Measurements from ENCODE around the gene CSNK1D. TPM values are rescaled to one million over a fixed set of nuclear protein-coding genes. Genes with fewer than 3 reads are reported as not detected.

Gene CSNK1D
- total RNA-seq, 1 donor from 2014 or later, result 118 TPM

DNA sequence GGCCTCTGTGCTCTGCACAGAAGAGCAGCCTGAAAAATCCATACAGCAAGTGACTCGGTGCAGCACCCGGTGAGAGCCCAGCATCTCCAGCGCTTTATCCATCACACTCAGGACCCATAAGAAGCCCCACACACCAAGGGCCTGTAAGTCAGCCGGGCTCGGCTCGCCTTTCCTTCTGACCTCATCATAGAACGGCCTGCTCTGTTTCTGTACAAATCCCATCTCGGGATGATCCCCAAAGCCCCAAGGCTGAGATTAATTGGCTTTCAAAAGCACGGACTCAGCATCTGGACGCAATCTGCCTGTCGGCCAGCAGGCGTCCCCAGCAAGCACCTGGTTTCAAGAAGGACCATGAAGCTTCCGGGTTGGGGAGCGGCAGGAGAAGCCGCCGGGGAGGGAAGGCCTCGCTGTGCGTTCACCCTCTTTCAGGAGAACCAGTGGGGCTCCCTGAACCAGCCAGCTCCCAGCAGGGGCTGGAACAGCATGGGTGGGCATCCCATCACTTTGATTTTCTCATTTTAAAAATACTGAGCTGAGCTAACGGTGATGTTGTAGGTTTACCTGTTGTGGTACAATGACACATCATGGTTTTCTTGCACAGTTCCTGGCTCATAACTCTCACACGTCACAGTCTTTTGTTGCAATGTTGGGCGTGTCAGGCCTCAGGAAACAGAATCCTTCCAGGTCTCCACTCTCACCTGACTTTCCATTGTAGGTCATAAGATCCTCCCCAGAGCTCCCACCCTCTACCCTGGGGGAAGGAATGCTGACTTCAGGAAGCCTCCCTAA, 67.6 kb downstream of the CSNK1D start:
- Mint-ChIP-seq H3K27me3 (ENCODE audit: unreplicated experiment) (no peaks in the 10 kb centered on the region), H3K36me3 (ENCODE audit: unreplicated experiment) (peaks cover 2% of the 10 kb centered on the region), H3K4me1 (ENCODE audit: unreplicated experiment) (peaks cover 18% of the 10 kb centered on the region), H3K27ac (ENCODE audit: unreplicated experiment) (peak overlapping the region; percentile 76), H3K4me3 (ENCODE audit: unreplicated experiment) (no peak overlapping the region), H3K9me3 (ENCODE audit: unreplicated experiment) (no peaks in the 10 kb centered on the region)
- DNase-seq (ENCODE audit: extremely low spot score, unreplicated experiment), result peak; percentile 91
- TF ChIP-seq, protein P1, sequence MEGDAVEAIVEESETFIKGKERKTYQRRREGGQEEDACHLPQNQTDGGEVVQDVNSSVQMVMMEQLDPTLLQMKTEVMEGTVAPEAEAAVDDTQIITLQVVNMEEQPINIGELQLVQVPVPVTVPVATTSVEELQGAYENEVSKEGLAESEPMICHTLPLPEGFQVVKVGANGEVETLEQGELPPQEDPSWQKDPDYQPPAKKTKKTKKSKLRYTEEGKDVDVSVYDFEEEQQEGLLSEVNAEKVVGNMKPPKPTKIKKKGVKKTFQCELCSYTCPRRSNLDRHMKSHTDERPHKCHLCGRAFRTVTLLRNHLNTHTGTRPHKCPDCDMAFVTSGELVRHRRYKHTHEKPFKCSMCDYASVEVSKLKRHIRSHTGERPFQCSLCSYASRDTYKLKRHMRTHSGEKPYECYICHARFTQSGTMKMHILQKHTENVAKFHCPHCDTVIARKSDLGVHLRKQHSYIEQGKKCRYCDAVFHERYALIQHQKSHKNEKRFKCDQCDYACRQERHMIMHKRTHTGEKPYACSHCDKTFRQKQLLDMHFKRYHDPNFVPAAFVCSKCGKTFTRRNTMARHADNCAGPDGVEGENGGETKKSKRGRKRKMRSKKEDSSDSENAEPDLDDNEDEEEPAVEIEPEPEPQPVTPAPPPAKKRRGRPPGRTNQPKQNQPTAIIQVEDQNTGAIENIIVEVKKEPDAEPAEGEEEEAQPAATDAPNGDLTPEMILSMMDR (IDR thresholded peaks at IDR 0.05), result peak; percentile 89

DNA sequence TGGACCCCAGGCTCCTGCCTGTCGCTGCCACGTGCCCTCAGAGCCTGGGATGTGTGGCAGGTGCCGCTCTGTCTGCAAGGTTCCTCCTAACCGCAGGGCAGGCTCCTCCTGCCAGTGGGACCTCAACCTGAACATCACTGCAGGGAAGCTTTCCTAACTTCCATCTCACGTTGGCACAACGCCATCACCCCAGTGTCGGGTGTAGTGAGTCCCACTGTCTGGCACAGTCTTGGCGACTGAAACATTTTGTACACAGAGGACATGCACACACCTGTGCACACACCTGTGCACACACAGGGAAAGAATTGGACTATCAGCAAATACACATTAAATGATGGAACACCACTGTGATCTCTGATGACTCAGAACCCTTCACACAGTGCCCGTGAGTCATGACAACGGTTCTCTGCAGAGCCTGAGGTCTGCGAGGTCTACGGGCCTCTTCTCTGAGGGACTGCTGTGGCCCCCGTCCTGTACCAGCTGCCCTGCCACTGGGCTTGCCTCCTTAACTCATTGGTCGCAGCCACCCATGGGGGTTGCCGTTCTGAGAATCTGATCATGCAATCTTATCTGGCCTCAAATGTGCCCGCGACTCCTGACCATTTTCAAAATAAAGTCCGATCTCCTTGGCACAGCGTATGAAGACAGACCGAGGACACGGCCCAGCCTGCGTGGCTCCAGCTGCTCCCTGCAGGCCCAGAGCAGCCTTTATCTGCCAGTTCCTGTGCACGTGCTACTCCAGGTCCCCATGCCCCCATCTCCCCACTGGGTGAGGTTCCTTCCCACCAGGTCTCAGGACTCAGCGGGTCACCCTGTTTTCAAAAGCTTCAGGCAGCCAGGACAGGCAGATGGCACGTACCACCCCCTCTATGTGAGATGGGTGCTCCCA, 68.4 kb downstream of the CSNK1D start:
- TF ChIP-seq, protein P1 (IDR thresholded peaks at IDR 0.05), result no peak
- Mint-ChIP-seq H3K4me3 (ENCODE audit: unreplicated experiment) (no peak overlapping the region), H3K9me3 (ENCODE audit: unreplicated experiment) (no peaks in the 10 kb centered on the region), H3K27me3 (ENCODE audit: unreplicated experiment) (no peaks in the 10 kb centered on the region), H3K4me1 (ENCODE audit: unreplicated experiment) (peaks cover 18% of the 10 kb centered on the region), H3K27ac (ENCODE audit: unreplicated experiment) (peak overlapping the region; percentile 76), H3K36me3 (ENCODE audit: unreplicated experiment) (peaks cover 2% of the 10 kb centered on the region)
- no peak for DNase-seq (ENCODE audit: extremely low spot score, unreplicated experiment)

DNA sequence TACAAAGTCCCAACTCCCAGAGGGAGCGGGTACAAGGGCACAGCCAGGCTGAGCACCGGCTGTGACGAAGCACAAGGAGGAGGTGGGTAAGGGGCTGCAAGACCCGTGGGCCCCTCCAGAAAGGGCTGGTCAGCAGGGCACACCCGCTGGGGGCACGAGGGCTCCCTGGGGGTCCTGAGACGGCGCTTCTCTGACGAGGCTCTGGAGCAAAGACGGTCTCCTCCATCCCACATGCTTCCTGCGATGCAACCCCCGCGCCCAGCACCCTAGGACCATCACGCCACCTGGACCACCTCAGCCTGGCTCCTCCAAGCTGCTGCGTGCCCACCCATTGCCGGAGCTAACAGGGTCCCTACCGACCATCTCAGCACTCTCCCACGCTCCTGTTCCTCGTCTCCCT, 69.6 kb downstream of the CSNK1D start:
- no peak overlapping the region for H3K27ac Mint-ChIP-seq (ENCODE audit: unreplicated experiment)
- no peaks in the 10 kb centered on the region for H3K9me3 Mint-ChIP-seq (ENCODE audit: unreplicated experiment)
- H3K4me3 Mint-ChIP-seq (ENCODE audit: unreplicated experiment), result no peak overlapping the region
- H3K27me3 Mint-ChIP-seq (ENCODE audit: unreplicated experiment), result no peaks in the 10 kb centered on the region
- H3K4me1 Mint-ChIP-seq (ENCODE audit: unreplicated experiment), result peaks cover 18% of the 10 kb centered on the region
- no peak for DNase-seq (ENCODE audit: extremely low spot score, unreplicated experiment)
- peaks cover 2% of the 10 kb centered on the region for H3K36me3 Mint-ChIP-seq (ENCODE audit: unreplicated experiment)
- TF ChIP-seq, protein P1 (IDR thresholded peaks at IDR 0.05), result no peak

DNA sequence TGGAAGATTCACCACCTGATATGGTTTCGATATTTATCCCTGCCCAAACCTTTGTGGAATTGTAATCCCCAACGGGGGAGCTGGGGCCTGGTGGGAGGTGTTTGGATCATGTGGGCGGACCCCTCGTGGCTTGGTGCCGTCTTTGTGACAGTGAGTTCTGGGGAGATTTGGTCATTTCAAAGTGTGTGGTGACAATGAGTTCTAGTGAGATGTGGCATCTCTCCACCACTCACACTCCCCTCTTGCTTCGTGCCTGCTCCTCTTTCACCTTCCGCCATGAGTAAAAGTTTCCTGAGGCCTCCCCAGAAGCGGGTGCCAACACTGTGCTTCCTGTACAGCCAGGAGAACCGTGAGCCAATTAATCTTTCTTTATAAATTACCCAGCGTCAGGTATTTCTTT, 70.5 kb downstream of the CSNK1D start:
- DNase-seq (ENCODE audit: extremely low spot score, unreplicated experiment), result no peak
- peaks cover 7% of the 10 kb centered on the region for H3K36me3 Mint-ChIP-seq (ENCODE audit: unreplicated experiment)
- H3K4me1 Mint-ChIP-seq (ENCODE audit: unreplicated experiment), result peaks cover 18% of the 10 kb centered on the region
- no peaks in the 10 kb centered on the region for H3K9me3 Mint-ChIP-seq (ENCODE audit: unreplicated experiment)
- H3K27me3 Mint-ChIP-seq (ENCODE audit: unreplicated experiment), result no peaks in the 10 kb centered on the region
- no peak overlapping the region for H3K4me3 Mint-ChIP-seq (ENCODE audit: unreplicated experiment)
- no peak overlapping the region for H3K27ac Mint-ChIP-seq (ENCODE audit: unreplicated experiment)
- TF ChIP-seq, protein P1 (IDR thresholded peaks at IDR 0.05), result no peak

DNA sequence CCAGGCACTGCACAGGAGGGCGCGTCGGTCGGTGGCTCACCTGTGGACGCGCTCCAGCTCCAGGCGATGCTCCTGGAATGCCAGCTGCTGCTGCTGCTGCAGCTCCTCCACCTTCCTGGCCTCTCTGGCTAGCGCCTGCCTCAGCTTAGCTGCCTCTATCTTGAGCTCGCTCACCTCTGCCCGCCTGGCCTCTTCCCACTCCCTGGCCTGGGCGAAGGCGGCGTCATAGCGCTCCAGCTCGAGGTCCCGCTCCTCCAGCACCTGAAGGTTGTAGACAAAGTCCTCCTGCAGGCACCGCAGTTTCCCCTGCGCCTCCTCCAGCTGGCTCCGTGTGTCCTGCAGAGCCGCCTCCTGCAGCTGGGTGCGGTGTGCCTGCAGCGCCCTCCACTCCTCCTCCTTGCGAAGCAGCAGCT, 72.0 kb downstream of the CSNK1D start:
- peaks cover 17% of the 10 kb centered on the region for H3K4me1 Mint-ChIP-seq (ENCODE audit: unreplicated experiment)
- DNase-seq (ENCODE audit: extremely low spot score, unreplicated experiment), result no peak
- H3K27ac Mint-ChIP-seq (ENCODE audit: unreplicated experiment), result no peak overlapping the region
- TF ChIP-seq, protein P1 (IDR thresholded peaks at IDR 0.05), result no peak
- peaks cover 12% of the 10 kb centered on the region for H3K36me3 Mint-ChIP-seq (ENCODE audit: unreplicated experiment)
- H3K9me3 Mint-ChIP-seq (ENCODE audit: unreplicated experiment), result no peaks in the 10 kb centered on the region
- no peaks in the 10 kb centered on the region for H3K27me3 Mint-ChIP-seq (ENCODE audit: unreplicated experiment)
- no peak overlapping the region for H3K4me3 Mint-ChIP-seq (ENCODE audit: unreplicated experiment)
